NCI-H128 (cell line): ENCODE results near the gene TBXA2R.
"Not testable (repeated sequence)": the region's sequence is repeated elsewhere in the genome, so short reads cannot be mapped to it uniquely, and the experiment has no call there.

ENCODE experiments used
- DNase-seq: peaks from one replicate; lab custom pipeline; 2025; ENCODE audit not compliant: unreplicated experiment; lab: John Stamatoyannopoulos, UW

TBXA2R gene

DNA sequence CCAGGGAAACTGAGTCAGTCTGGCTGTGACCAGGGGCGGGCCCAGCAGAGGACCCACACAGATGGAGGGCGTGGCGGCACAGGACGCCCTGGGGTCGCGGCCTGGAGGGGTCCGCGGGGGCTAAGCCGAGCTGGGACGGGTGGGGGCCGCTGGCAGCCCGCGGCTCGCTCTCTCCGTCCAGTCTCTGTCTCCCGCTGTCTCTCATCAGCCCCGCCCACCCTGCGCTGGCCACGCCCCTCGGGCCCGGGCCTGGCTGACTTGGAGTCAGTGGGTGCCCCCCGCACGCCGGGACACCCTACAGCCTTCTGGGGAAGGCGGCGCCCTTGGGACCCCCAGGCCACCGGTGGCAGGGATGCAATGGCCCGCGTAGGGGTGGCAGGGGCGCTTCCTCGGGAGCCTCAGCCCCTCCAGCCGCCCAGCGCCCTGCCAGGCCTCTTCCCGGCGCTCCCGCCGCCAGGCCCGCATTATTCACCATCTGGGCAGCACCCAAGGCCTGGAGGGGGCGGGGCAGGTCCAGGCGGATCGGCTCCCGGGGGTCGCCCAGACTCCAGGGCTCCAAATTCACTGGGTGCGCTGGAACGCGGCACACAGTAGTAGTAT lies at the start of gene TBXA2R:
Gene TBXA2R (minus strand): TSS at position 186 of the 600 bp plus-strand sequence. CDS start 6,241 bp downstream, outside the sequence.
- DNase-seq: no peak

DNA sequence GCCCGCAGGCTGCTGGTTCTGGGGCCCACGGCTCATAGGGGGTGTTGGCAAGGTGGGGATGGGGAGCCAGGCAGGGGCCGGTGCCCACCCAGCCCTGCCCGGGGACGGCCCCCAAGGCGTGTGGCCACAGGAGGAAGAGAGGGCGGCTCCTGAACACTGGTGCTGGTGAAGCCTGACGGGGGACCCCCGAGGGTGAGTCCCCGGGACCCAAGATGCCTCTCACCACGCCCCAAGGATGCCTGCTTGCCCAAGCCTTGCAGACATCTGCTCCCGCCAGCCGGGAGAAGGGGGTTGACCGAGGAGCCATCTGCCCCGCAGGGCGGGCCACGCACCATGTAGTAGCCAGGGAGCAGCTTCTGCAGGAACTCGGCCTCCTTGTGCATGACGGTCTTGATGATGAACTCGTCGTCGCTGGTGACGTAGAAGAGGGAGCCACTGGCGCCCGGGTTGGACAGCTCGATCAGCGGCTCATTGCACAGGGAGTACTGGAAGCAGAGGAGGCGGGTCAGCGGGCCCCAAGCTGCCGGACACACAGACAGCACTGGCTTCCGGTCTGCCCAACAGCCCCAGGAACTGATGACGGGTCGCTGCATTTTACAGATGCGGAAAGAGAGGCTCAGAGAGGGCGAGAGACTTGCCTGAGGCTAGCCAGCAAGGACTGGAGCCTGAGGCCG lies 49.5 kb upstream of the TBXA2R start:
- DNase-seq: no peak

DNA sequence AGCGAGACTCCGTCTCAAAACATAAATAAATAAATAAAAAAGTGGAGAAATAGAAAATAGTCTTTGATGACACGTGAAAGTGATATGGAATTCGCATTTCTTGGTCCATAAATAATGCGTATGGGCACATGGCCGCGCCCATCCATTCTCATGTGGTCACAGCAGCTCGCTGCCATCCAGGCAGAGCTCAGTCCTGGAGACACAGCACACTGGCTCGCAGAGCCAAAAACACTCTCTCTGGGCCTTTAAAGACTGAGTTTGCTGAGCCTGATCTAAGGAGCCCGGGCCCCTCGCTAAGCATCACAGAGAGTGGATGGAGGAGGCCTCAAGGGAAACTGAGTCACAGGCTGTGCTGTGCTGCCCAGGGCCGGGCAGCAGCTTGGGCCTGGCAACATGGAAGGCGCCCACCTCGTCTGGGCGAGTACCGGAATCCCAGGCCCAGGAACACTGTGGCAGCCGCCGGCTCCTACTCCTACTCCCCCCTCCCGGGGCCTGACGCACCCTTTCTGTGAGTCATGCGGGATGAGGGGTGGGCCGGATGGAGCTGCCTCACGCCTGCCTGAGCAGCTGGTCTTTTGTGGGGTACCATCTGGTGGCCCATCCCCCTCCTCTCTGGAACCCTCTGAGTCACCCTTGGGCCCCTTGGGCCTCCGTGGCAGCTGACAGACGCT lies 48.9 kb upstream of the TBXA2R start:
- DNase-seq: no peak

DNA sequence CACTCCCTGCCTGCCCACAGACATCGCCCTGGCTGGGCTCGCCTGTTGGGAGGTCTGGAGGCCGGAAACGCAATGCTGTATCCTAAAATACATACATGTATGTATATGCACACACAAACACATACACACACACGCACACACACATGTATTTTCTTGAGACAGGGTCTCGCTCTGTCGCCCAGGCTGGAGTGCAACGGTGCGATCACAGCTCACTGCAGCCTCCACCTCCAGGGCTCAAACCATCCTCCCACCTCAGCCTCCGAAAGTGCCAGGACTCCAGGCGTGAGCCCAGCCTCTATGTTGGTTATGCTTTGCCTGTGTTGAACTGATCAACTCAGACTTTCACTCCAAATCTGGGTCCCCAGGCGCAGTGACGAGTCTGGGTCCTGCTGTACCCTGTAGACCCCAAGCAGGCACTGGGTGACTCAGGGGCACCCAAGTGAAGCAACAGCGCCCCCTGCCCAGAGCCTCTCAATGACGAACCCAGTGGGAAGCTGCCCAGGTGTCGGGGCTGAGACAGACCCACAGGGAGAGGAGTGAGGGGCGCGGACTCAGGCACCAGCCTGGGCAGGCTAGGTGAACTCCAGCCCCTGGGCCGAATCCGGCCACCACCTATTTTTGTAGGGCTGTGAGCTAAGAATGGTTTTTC lies 47.3 kb upstream of the TBXA2R start:
- no peak for DNase-seq

DNA sequence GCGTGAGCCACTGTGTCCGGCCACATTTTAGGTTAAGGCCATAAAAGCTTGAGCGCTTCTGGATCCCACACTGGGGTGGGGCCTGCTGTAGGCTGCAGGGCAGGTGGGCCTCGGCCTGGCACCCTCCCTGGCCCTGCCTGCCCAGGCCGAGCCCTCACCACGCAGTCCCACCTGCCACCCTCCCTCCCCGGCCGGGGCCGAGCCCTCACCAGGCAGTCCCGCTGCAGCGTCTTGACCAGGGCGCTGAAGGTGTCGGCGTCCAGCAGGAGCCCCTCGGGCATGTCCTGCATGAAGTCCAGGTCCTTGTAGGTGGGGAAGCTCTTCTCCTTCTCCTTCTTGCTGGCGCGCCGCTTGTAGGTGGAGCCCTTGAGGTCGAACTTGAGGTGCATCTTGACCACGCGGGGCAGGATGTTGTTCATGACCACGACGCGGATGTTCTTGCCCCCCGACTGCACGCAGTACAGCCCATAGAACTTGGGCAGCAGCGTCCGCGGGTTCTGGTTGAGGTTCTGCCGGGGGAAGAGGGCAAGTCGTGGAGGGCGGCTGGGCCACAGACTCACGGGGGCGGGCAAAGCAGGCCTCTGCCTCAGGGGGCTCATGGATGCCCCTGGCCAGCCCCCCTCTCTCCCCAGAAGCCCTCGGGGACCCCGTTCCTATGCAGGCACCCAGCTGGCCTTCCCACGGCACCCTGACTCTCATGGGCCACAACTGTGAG lies 46.6 kb upstream of the TBXA2R start:
- no peak for DNase-seq

DNA sequence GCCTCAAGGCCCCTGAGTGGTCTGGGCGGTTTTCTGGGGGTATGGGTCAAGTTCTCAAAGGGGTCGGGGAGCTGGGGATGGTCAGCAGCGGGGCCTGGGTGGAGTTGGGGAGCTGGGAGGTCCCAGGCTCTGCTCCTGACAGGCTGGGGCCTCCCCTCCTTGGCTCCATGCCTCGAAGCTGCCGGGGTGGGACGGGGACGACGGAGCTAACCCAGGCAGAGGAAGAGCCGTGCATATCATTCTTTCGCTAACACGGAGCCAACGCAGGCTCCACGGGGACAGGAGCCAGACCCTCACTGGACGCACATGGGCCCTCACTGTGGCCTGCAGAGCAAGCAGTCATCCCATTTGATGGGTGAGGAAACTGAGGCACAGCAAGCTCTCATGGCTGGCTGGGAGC lies 45.7 kb upstream of the TBXA2R start:
- no peak for DNase-seq

DNA sequence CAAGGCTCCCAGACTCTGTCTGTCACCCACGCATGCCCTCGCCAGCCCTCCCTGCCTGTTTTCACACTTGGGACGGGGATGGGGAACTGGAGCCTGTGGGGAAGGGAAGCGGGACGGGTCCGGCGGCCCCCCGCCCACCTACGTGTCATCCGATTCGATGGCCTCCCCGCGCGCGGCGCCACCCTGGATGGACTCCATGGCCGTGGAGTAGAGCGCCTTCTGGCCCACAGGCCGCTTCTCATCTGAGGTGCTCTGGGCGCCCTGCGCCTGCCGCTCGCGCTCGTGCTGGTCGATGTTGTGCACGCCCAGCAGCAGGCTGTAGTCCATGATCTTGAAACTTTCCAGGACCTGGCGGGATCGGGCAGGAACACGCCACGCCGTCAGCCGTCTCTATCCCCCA lies 45.0 kb upstream of the TBXA2R start:
- DNase-seq: no peak

DNA sequence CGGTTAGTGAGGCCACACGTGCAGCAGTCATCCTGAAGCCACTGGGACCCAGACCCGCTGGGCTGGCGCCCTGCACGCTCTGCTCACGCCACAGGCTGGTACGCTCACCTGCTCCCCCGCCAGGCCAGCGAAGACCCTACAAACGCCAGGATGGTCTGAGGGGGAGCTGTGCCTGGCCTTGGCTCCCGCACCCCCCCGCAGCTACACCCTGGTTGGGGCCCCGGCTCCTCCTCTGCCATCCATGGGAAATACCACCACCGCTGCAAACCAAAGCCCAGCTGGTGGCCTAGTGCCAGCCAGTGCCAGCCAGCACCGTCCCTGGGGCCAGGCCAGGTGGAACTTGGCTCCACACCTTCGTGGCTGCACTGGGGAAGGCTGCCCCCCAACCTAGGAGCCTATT lies 43.2 kb upstream of the TBXA2R start:
- DNase-seq: no peak

DNA sequence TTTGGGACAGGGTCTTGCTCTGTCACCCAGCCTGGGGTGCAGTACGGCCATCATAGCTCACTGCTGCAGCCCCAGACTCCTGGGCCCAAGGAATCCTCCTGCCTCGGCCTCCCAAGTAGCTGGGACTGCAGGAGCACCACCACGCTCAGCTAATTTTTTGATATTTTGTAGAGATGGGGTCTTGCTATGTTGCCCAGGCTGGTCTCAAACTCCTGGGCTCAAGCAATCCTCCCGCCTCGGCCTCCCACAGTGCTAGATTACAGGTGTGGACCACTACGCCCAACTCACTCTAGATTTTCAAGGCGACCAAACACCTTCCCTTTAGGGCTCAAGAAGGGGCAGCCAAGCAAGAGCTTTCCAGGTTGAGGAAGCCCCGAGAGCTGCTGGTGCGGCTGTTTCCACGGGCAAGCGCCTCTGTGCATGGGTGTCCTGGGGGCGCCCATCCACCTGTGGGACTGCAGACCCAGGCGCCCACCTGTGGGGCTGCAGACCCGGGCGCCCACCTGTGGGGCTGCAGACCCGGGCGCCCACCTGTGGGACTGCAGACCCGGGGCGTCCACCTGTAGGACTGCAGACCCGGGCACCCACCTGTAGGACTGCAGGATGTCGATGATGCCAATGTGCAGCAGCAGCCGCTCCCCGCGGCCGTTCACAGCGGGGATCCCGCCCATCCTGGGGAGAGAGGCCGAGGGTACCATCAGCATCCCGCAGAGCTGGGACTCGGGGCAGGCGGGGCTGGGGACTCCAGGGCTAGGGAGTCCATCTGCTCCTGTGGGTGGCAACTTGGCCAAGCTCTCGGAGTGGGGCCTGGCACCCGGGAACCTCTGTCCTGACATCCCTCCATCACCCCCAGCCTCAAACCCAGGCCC lies 41.6 kb upstream of the TBXA2R start:
- no peak for DNase-seq

DNA sequence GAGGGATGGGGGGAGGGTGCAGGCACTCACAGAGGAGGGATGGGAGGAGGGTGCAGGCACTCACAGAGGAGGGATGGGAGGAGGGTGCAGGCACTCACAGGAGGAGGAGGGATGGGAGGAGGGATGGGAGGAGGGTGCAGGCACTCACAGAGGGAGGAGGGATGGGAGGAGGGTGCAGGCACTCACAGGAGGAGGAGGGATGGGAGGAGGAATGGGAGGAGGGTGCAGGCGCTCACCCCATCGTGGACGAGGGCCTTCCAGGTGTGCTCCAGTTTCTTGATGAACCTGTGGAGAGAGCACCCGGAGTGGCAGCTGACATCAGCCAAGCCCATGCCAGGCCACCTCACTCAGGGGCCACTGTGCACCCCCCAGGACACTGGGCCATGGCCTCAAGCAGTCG lies 40.4 kb upstream of the TBXA2R start:
- not testable (repeated sequence) for DNase-seq

DNA sequence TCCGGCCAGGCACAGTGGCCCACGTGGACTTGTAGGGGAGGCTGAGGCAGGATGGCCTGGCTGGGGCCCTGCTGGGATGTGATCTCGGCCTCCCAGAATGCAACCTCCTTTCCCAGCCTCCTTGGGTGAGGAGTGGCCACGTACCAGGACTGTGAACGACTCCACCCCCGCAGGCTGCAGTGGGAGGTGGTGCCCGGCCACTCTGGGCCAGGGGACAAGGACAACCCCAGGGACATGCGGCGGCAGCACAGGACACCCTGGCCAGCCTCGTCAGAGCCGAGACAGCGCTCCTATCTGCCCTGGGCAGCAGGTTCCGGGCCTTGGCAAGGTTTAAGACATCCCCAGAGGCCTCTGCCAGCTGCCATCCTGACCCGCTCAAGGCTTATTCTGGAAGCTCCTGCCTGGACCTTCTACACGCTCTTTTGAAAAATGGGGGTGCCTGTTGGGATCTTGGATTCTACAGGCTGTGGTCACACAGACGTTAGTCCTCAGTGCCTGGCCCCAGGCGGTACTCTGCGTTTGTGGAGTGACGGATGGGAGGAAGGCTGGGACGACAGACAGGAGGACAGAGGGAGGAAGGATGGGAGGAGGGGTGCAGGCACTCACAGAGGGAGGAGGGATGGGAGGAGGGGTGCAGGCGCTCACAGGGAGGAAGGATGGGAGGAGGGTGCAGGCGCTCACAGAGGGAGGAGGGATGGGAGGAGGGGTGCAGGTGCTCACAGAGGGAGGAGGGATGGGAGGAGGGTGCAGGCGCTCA lies 39.8 kb upstream of the TBXA2R start:
- no peak for DNase-seq

DNA sequence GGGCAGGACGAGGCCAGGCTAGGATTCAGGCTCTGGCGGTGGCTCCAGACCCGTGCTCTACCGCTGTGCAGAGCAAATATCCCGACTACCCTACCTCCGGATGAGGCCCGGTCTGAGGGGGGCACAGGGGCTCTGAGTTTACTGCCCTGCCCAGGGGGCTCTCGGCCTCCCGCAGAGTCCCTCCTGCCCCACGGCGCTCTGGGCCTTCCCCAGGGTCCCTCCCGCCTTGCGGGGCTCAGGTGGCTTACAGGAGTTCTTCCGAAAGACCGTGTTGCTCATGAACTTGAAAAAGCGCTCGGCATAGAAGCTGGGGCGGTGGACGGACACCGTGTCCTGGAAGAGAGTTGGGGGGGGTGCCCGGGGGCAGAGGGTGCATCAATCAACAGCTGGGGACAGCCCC lies 39.1 kb upstream of the TBXA2R start:
- no peak for DNase-seq

DNA sequence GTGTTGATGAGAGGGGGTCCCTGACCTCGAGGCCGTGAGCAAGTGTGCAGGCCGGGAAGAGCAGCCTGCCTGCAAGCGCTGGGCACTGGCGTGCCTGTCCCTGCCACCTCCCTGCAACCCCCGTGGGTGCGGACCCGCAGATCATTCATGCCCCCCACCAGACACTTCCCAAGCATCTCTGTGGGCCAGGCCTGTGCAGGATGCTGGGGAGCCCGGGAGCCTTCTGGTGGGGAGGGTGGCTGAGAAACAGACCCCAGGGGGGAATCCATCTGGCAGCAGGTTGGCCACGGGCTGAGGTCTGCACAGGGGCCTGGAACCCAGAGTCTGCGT lies 38.4 kb upstream of the TBXA2R start:
- no peak for DNase-seq

DNA sequence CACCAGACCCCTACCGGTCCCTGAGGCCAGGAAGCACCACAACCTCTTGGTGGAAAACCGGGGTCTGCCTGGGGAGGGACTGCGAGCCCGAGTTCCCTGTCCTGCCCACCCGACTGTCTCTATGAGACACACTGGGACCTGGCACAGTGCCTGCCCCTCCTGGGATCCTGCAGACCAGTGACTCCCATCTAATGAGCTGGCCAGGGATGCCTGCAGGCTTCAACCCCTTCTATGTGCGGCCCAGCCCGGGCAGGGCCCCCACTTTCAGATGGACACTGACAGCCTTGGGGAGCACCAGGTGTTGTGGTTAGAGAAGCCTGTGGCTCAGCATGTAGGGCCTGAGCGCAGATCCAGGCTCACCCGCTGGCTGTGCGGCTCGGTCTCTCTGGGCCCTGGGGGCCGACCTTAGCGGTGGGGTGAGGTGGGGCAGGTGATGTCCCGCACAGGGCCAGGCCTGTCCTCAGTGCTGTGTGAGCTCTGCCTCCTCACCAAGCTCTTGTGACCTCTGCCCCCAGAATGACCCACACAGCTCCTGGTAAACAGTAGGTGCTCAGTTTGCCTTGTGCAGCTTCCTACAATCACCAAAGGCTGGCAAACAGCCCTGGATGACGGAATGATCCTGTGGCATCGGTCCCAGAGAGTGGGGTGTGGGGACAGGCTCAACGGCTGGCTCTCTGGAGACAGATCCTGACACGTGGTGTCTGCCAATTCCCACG lies 37.8 kb upstream of the TBXA2R start:
- no peak for DNase-seq

DNA sequence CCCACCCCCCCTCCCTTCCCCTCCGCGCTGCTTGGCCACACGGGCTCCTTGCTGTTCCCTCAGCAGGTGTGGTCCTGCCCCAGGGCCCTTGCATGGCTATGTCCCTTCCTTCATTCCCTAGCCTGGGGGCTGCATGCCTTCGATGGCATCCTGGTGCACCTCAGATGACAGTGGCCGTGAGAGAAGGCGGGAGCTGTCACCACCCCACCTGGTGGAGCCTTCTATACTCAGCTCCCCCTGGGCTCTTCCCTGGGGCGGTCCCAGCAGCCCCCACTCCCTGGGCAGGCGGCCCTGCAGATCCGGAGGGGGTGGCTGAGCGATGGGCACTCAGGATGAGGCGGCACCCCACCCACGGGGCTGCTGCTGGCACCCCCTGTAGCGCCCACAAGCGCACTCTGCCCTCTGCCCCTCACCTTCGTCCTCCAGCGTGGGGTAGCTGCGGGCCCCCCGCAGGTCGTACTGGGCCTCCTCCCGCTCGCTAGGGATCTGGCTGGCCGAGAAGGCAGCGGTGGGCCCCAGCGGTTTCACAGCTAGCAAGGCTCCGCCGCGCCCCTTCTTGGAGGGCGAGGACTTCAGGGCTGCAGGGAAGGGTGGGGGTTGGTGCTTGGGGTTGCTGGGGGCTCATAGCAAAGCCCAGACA lies 37.1 kb upstream of the TBXA2R start:
- no peak for DNase-seq

DNA sequence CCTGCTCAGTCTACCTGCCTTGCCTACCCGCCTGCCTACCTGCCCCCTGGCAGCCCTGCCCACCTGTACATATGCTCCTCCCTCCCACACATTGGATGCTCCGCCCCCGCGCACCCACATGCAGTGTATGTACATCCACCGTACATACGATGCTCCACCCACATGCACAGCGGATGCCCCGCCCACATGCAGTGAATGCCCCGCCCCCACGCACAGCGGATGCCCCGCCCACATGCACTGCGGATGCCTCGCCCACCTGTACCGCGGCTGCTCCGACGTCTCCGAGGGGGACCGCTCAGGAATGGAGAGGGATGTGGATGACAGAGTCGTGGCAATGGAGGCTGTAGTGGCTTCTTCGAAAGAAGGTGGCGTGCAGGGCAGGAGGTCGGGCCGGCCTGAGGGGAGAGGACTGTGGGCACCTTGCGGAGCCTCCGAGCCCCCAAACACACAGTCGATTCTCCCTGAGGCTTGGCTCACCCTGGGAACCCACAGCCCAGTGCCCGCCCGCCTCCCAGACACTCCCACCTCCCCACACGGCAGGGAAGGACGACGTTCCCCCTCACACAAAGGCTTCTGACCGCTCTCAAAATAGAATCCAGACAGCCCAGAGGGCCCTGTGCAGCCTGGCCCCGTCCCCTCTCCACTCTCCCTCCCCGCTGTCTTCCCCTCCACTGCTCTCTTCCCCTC lies 36.5 kb upstream of the TBXA2R start:
- DNase-seq: no peak

DNA sequence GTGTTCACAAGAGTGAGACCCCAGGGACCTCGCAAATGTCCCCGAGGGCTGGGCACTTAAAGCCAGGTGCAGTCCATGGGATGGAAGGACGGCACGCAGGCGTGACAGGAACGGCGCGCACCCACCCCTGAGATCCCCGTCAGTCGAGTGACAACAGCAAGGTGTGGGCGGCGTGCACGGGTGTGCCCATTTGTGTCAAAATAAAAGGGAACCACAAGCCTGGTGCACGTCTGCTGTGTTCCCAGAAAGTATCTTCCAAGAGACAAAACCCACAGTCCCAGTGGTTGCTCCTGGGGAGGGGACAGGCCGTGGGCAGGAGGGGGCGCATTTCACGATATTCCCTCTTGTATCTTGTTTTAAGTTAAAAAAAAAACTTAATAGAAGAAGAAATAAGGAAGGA lies 35.6 kb upstream of the TBXA2R start:
- no peak for DNase-seq
